ENCODE results near the gene CACNA1B. TPM values are rescaled to one million over a fixed set of nuclear protein-coding genes. Genes with fewer than 3 reads are reported as not detected.

CACNA1B gene
- total RNA-seq, 1 donor from 2014 or later: 0.13 TPM

DNA sequence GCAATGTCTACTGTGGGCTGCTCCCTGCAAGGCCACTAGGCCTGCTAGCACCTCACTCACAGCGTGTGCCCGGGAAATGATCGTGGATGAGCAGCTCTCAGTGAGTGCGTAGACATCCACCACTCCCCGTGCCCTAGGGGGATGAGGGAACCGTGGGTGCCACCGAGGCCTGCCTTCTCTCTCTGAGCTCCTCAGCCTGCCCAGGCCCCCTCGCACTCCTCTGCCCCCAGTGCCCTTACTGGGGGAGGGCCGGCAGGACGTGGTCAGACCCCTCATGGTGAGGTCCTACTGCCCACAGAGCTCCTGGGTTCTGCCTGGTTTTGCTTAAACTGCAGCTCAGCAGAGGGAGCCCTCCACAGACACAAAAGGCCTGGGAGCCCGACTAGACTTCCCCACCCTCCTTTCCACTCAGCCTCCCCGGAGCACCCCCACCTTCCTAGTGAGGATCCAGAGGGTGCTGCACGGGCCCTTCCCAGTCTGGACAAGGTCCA, 220.0 kb downstream of the CACNA1B start:
- Mint-ChIP-seq H3K27ac (ENCODE audit: unreplicated experiment) (no peak overlapping the region), H3K4me3 (ENCODE audit: unreplicated experiment) (no peak overlapping the region)
- TF ChIP-seq, protein P1, sequence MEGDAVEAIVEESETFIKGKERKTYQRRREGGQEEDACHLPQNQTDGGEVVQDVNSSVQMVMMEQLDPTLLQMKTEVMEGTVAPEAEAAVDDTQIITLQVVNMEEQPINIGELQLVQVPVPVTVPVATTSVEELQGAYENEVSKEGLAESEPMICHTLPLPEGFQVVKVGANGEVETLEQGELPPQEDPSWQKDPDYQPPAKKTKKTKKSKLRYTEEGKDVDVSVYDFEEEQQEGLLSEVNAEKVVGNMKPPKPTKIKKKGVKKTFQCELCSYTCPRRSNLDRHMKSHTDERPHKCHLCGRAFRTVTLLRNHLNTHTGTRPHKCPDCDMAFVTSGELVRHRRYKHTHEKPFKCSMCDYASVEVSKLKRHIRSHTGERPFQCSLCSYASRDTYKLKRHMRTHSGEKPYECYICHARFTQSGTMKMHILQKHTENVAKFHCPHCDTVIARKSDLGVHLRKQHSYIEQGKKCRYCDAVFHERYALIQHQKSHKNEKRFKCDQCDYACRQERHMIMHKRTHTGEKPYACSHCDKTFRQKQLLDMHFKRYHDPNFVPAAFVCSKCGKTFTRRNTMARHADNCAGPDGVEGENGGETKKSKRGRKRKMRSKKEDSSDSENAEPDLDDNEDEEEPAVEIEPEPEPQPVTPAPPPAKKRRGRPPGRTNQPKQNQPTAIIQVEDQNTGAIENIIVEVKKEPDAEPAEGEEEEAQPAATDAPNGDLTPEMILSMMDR (IDR thresholded peaks at IDR 0.05): no peak

DNA sequence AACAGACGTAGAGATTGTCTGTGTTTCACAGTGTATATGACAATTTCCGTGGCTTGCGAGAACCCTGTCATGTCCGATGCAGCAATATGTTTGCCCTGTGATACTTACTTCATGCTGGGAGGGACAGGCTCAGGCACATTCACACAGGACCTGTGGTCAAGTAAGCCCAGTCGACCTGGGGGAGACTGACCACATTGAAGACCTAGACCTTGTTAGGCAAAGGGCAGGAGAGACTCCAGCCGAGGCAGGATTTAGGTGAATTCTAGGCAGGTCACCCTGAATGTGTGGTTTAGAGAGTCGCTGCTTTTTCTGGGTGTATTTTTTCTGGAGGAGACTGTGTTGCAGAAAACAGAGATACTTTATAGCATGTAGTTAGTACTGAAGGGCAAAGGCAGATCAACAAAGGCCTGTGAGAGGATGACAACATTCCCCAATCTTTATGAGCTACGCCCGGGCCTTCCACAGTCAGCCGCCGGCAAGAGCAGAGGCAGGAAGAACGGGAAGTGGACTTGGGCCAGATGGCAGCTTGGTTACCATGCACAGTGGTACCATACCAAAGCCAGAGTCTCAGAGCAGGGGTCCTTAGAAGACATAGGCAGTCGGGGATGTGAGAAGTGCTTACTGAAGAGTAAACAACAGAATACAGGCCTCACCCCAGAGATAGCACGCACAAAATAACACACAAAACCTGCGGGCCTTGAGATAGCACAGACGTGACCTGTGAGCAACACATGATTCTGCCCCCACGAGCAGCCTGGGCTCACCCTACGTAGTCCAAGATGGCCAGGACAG, 220.7 kb downstream of the CACNA1B start:
- H3K36me3 Mint-ChIP-seq (ENCODE audit: unreplicated experiment): no peaks in the 10 kb centered on the region
- peaks cover 23% of the 10 kb centered on the region for H3K9me3 Mint-ChIP-seq (ENCODE audit: unreplicated experiment)
- no peaks in the 10 kb centered on the region for H3K27me3 Mint-ChIP-seq (ENCODE audit: unreplicated experiment)
- no peak overlapping the region for H3K27ac Mint-ChIP-seq (ENCODE audit: unreplicated experiment)
- no peaks in the 10 kb centered on the region for H3K4me1 Mint-ChIP-seq (ENCODE audit: unreplicated experiment)
- TF ChIP-seq, protein P1 (IDR thresholded peaks at IDR 0.05): no peak
- DNase-seq (ENCODE audit: extremely low spot score, unreplicated experiment): peak; percentile 77
- H3K4me3 Mint-ChIP-seq (ENCODE audit: unreplicated experiment): no peak overlapping the region

More for the DNA sequence above, 220.0 kb downstream of the CACNA1B start:
- peaks cover 26% of the 10 kb centered on the region for H3K9me3 Mint-ChIP-seq (ENCODE audit: unreplicated experiment)
- DNase-seq (ENCODE audit: extremely low spot score, unreplicated experiment): peak; percentile 80
- no peaks in the 10 kb centered on the region for H3K36me3 Mint-ChIP-seq (ENCODE audit: unreplicated experiment)
- no peaks in the 10 kb centered on the region for H3K4me1 Mint-ChIP-seq (ENCODE audit: unreplicated experiment)
- H3K27me3 Mint-ChIP-seq (ENCODE audit: unreplicated experiment): no peaks in the 10 kb centered on the region

DNA sequence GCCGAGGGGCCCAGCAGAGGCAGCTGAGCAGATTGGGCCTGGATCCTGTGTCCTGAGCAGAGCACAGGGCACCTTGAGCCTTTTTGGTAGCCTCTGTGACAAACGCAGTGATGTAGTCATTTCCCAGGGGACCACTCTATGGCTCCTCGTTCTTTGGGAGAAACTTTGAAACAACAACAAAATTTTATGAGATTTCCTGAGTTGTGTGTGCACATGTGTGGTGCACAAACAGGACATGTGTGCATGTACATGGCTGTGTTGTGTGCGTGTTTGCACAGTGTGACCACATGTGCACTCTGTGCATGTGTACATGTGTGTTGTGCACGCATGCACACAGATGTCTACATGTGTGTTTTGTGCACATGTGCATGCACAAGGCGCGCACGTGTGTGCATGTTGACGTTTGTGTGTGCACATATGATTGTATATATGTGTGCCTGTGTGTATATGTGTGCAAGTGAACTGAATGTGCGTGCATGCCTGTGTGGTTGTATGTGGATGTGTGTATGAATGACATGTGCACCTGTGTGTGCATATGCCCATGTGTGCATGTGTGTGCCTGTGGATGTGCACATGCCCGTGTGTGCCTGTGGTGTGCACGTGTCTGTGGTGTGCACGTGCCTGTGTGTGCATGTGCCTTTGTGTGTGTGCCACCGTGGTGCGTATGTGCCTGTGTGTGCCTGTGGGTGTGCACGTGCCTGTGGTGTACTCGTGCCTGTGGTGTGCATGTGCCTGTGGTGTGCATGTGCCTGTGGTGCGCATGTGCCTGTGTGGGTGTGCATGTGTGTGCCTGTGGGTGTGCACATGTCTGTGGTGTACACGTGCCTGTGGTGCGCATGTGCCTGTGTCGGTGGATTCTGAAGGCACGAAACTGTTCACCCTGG, 221.6 kb downstream of the CACNA1B start:
- Mint-ChIP-seq H3K4me1 (ENCODE audit: unreplicated experiment) (no peaks in the 10 kb centered on the region), H3K36me3 (ENCODE audit: unreplicated experiment) (no peaks in the 10 kb centered on the region), H3K9me3 (ENCODE audit: unreplicated experiment) (peaks cover 18% of the 10 kb centered on the region), H3K27me3 (ENCODE audit: unreplicated experiment) (no peaks in the 10 kb centered on the region), H3K4me3 (ENCODE audit: unreplicated experiment) (no peak overlapping the region), H3K27ac (ENCODE audit: unreplicated experiment) (no peak overlapping the region)
- TF ChIP-seq, protein P1 (IDR thresholded peaks at IDR 0.05): no peak
- DNase-seq (ENCODE audit: extremely low spot score, unreplicated experiment): peak; percentile 69

DNA sequence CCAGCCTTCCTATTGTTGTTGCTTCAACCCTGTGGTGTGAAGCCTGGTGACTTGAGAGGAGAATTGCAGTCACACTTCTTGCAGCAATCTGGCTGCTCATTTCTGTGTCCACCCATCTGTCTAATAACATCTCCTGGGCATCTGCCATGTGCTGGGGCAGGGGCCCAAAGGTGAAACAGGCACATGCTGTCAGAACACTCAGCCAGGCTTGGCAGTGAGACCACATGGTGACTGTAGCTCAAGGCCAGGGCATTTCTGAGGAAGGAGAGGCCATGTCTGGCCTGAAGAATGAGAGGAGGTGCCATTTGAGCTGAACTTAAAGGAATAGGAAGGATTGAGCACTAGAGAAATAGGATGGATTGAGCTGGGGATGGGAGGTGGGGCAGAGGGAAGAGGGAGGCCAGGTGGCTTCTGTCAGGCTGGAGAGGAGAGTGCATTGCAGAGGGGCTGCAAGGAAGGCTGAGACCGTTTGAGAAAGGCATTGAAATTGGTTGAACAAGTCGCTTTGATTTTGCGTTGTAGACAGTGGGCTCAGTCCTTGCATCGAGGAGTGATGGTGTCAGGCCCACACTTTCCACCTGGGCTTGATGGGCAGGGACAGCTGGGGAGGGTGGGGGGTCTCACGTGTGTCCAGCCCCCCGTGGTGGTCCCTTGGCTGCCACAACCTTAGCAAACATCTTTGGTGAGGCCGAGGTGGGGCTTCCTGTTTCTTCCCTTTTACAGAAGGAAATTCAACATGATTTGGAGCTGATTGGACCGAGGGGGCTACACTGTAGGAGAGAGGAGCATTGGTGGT, 222.4 kb downstream of the CACNA1B start:
- no peak overlapping the region for H3K27ac Mint-ChIP-seq (ENCODE audit: unreplicated experiment)
- H3K4me1 Mint-ChIP-seq (ENCODE audit: unreplicated experiment): no peaks in the 10 kb centered on the region
- peak; percentile 71 for DNase-seq (ENCODE audit: extremely low spot score, unreplicated experiment)
- H3K36me3 Mint-ChIP-seq (ENCODE audit: unreplicated experiment): no peaks in the 10 kb centered on the region
- no peaks in the 10 kb centered on the region for H3K27me3 Mint-ChIP-seq (ENCODE audit: unreplicated experiment)
- H3K9me3 Mint-ChIP-seq (ENCODE audit: unreplicated experiment): peaks cover 9% of the 10 kb centered on the region
- TF ChIP-seq, protein P1 (IDR thresholded peaks at IDR 0.05): no peak
- no peak overlapping the region for H3K4me3 Mint-ChIP-seq (ENCODE audit: unreplicated experiment)

Measured in osteocyte (in vitro differentiated cells).